GM13976 (cell line): Measurements from ENCODE around the gene C19orf25.

Experiments used
- DNase-seq: peaks from one replicate; pipeline ENCODE4 v3.0.0; 2012; ENCODE audit warnings: low spot score
- CTCF ChIP-seq: IDR thresholded peaks from 2 replicates; pipeline ENCODE4 v1.5.1; 2012; ENCODE audit warnings: borderline replicate concordance, mild to moderate bottlenecking; ENCODE audit not compliant: insufficient read depth; ENCODE audit errors: extremely low read depth, missing control alignments, control extremely low read depth
- in situ Hi-C: fragments of 300-500 bp; cut with MboI; formaldehyde crosslinking; loops from one replicate; pipeline ENCODE4 v1.12.0; 2022; ENCODE audit warnings: low sequenced_read_pairs, mixed read lengths, inconsistent platforms; ENCODE audit not compliant: unreplicated experiment

C19orf25 gene

GRCh38 chr19:1427221-1427920 is 51.6 kb downstream of the C19orf25 start:
- TF ChIP-seq CTCF = no peak
- in situ Hi-C loops = no loop called here
- no peak for DNase-seq

DNA sequence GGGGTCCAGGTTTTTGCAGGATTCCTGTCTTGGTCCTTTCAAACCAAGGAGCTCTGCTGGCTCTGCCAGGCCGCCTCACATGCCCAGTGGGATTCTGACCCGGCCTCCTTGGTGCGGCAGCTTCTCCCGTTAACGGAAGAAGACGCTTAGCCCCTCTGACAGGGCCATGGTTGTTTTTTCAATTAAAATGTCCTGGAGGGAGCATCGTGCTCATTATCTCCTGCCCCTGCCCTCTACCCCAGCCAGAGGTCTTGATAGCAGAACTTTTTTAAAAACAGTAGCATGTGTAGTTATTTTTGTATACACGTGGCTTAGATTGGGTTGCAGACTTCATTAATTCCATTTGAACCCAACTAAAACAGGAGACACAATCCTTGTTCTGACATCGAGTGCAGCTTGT is 52.3 kb downstream of the C19orf25 start:
- in situ Hi-C loops = no loop called here
- no peak for TF ChIP-seq CTCF
- no peak for DNase-seq

- no peak for TF ChIP-seq CTCF
- DNase-seq = no peak
- in situ Hi-C loops = no loop called here
Observed at GRCh38 chr19:1425902-1426301, 53.1 kb downstream of the C19orf25 start.

GRCh38 chr19:1425102-1425837 is 53.7 kb downstream of the C19orf25 start:
- no peak for DNase-seq
- TF ChIP-seq CTCF = no peak
- in situ Hi-C loops = no loop called here

GRCh38 chr19:1424192-1424955 is 54.6 kb downstream of the C19orf25 start:
- TF ChIP-seq CTCF = no peak
- DNase-seq = no peak
- in situ Hi-C loops = no loop called here

- in situ Hi-C loops = no loop called here
- DNase-seq = no peak
- TF ChIP-seq CTCF = no peak
Observed at GRCh38 chr19:1423436-1424191, 55.4 kb downstream of the C19orf25 start.
